GM23338 (cell line): Measurements from ENCODE around the gene VPS54.

Source experiments
- CREB1 ChIP-seq: fragments of 250-450 bp; sonication (Bioruptor Pico); IDR thresholded peaks from 2 replicates; pipeline ENCODE4 v1.5.0; 2020; ENCODE audit warnings: low read depth, mild to moderate bottlenecking, moderate library complexity
- EZH2 ChIP-seq: fragments of 200-600 bp; sonication (generic); IDR thresholded peaks from one replicate; pipeline ENCODE4 v1.8.0; 2017; ENCODE audit warnings: antibody characterized with exemption, mild to moderate bottlenecking, low read depth; ENCODE audit not compliant: unreplicated experiment
- EZH2phosphoT487 ChIP-seq: fragments of 200-600 bp; sonication (generic); IDR thresholded peaks from one replicate; pipeline ENCODE4 v1.8.1; 2018; ENCODE audit warnings: antibody characterized with exemption; ENCODE audit not compliant: unreplicated experiment
- JUNB ChIP-seq: IDR thresholded peaks from one replicate; pipeline ENCODE4 v1.6.1; 2016; ENCODE audit warnings: antibody characterized with exemption; ENCODE audit not compliant: unreplicated experiment
- NANOG ChIP-seq: IDR thresholded peaks from 2 replicates; pipeline ENCODE4 v1.6.1; 2016; ENCODE audit warnings: antibody characterized with exemption, borderline replicate concordance
- POLR2AphosphoS5 ChIP-seq: IDR thresholded peaks from 2 replicates; pipeline ENCODE4 v1.6.1; 2016; ENCODE audit warnings: antibody characterized with exemption, low read depth
- ZNF114 ChIP-seq: fragments of 250-450 bp; sonication (Bioruptor Pico); IDR thresholded peaks from 2 replicates; pipeline ENCODE4 v1.5.0; 2020; ENCODE audit warnings: mild to moderate bottlenecking, moderate library complexity
- ZNF331 ChIP-seq: fragments of 250-450 bp; sonication (Bioruptor Pico); IDR thresholded peaks from 2 replicates; pipeline ENCODE4 v1.5.0; 2020; ENCODE audit warnings: low read depth, mild to moderate bottlenecking, moderate library complexity
- TF ChIP-seq, protein P1 (sequence below), 2 experiments: fragments of 200-600 bp in 1 of 2; sonication (generic) in 1 of 2; conservative IDR thresholded peaks; 2 replicates each; pipeline versions ENCODE4 v1.5.1 to v1.6.1; 2016 to 2017; ENCODE audit warnings: antibody characterized with exemption in 2 of 2, low read depth in 2 of 2, mild to moderate bottlenecking in 2 of 2, moderate library complexity in 1 of 2
- TF ChIP-seq, protein P2 (sequence below): IDR thresholded peaks from one replicate; pipeline ENCODE4 v1.6.1; 2018; ENCODE audit warnings: antibody characterized with exemption; ENCODE audit not compliant: unreplicated experiment
- TF ChIP-seq, protein P3 (sequence below): fragments of 250-450 bp; sonication (Bioruptor Pico); IDR thresholded peaks from 2 replicates; pipeline ENCODE4 v1.5.0; 2020; ENCODE audit warnings: mild to moderate bottlenecking, moderate library complexity

DNA sequence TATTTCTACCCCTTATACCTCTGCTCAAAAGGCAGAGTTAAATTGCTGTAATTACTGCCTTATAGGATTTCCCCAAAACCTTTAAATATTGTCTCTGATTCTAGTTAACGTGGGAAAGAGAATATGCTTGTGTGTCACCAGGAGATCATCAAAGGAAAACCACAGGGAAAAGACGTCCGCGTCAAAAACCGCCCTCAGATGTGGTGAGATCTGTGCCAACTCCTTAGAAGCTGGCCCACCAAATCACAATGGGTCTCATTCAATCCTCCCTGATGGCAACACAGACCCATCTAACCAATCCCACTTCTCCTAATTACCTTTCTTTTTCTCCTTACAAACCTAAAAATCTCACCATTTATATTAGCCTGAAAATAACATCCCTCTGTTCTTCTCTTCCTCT is 25.4 kb downstream of the VPS54 start:
- TF ChIP-seq, protein P1, sequence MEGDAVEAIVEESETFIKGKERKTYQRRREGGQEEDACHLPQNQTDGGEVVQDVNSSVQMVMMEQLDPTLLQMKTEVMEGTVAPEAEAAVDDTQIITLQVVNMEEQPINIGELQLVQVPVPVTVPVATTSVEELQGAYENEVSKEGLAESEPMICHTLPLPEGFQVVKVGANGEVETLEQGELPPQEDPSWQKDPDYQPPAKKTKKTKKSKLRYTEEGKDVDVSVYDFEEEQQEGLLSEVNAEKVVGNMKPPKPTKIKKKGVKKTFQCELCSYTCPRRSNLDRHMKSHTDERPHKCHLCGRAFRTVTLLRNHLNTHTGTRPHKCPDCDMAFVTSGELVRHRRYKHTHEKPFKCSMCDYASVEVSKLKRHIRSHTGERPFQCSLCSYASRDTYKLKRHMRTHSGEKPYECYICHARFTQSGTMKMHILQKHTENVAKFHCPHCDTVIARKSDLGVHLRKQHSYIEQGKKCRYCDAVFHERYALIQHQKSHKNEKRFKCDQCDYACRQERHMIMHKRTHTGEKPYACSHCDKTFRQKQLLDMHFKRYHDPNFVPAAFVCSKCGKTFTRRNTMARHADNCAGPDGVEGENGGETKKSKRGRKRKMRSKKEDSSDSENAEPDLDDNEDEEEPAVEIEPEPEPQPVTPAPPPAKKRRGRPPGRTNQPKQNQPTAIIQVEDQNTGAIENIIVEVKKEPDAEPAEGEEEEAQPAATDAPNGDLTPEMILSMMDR (conservative IDR thresholded peaks at IDR 0.05; ENCODE audit: low read depth in 2 of 2) = no peak
- TF ChIP-seq POLR2AphosphoS5 = no peak
- TF ChIP-seq, protein P2, sequence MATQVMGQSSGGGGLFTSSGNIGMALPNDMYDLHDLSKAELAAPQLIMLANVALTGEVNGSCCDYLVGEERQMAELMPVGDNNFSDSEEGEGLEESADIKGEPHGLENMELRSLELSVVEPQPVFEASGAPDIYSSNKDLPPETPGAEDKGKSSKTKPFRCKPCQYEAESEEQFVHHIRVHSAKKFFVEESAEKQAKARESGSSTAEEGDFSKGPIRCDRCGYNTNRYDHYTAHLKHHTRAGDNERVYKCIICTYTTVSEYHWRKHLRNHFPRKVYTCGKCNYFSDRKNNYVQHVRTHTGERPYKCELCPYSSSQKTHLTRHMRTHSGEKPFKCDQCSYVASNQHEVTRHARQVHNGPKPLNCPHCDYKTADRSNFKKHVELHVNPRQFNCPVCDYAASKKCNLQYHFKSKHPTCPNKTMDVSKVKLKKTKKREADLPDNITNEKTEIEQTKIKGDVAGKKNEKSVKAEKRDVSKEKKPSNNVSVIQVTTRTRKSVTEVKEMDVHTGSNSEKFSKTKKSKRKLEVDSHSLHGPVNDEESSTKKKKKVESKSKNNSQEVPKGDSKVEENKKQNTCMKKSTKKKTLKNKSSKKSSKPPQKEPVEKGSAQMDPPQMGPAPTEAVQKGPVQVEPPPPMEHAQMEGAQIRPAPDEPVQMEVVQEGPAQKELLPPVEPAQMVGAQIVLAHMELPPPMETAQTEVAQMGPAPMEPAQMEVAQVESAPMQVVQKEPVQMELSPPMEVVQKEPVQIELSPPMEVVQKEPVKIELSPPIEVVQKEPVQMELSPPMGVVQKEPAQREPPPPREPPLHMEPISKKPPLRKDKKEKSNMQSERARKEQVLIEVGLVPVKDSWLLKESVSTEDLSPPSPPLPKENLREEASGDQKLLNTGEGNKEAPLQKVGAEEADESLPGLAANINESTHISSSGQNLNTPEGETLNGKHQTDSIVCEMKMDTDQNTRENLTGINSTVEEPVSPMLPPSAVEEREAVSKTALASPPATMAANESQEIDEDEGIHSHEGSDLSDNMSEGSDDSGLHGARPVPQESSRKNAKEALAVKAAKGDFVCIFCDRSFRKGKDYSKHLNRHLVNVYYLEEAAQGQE = no peak
- TF ChIP-seq EZH2 = no peak
- no peak for TF ChIP-seq EZH2phosphoT487
- no peak for TF ChIP-seq NANOG
- TF ChIP-seq CREB1 (CRISPR knock-in tag) = no peak
- no peak for TF ChIP-seq JUNB
- TF ChIP-seq, protein P3, sequence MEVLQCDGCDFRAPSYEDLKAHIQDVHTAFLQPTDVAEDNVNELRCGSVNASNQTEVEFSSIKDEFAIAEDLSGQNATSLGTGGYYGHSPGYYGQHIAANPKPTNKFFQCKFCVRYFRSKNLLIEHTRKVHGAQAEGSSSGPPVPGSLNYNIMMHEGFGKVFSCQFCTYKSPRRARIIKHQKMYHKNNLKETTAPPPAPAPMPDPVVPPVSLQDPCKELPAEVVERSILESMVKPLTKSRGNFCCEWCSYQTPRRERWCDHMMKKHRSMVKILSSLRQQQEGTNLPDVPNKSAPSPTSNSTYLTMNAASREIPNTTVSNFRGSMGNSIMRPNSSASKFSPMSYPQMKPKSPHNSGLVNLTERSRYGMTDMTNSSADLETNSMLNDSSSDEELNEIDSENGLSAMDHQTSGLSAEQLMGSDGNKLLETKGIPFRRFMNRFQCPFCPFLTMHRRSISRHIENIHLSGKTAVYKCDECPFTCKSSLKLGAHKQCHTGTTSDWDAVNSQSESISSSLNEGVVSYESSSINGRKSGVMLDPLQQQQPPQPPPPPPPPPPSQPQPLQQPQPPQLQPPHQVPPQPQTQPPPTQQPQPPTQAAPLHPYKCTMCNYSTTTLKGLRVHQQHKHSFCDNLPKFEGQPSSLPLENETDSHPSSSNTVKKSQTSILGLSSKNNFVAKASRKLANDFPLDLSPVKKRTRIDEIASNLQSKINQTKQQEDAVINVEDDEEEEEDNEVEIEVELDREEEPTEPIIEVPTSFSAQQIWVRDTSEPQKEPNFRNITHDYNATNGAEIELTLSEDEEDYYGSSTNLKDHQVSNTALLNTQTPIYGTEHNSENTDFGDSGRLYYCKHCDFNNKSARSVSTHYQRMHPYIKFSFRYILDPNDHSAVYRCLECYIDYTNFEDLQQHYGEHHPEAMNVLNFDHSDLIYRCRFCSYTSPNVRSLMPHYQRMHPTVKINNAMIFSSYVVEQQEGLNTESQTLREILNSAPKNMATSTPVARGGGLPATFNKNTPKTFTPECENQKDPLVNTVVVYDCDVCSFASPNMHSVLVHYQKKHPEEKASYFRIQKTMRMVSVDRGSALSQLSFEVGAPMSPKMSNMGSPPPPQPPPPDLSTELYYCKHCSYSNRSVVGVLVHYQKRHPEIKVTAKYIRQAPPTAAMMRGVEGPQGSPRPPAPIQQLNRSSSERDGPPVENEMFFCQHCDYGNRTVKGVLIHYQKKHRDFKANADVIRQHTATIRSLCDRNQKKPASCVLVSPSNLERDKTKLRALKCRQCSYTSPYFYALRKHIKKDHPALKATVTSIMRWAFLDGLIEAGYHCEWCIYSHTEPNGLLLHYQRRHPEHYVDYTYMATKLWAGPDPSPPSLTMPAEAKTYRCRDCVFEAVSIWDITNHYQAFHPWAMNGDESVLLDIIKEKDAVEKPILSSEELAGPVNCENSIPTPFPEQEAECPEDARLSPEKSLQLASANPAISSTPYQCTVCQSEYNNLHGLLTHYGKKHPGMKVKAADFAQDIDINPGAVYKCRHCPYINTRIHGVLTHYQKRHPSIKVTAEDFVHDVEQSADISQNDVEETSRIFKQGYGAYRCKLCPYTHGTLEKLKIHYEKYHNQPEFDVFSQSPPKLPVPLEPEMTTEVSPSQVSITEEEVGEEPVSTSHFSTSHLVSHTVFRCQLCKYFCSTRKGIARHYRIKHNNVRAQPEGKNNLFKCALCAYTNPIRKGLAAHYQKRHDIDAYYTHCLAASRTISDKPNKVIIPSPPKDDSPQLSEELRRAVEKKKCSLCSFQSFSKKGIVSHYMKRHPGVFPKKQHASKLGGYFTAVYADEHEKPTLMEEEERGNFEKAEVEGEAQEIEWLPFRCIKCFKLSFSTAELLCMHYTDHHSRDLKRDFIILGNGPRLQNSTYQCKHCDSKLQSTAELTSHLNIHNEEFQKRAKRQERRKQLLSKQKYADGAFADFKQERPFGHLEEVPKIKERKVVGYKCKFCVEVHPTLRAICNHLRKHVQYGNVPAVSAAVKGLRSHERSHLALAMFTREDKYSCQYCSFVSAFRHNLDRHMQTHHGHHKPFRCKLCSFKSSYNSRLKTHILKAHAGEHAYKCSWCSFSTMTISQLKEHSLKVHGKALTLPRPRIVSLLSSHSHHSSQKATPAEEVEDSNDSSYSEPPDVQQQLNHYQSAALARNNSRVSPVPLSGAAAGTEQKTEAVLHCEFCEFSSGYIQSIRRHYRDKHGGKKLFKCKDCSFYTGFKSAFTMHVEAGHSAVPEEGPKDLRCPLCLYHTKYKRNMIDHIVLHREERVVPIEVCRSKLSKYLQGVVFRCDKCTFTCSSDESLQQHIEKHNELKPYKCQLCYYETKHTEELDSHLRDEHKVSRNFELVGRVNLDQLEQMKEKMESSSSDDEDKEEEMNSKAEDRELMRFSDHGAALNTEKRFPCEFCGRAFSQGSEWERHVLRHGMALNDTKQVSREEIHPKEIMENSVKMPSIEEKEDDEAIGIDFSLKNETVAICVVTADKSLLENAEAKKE = no peak
- TF ChIP-seq ZNF331 (CRISPR knock-in tag) = no peak
- no peak for TF ChIP-seq ZNF114 (CRISPR knock-in tag)
